Skeletal muscle satellite cell (primary cell): ENCODE data around the gene ZNF211.

Experiments used
- H3K27me3 ChIP-seq: 2 replicates; pipeline ENCODE4 v1.7.0; 2013; ENCODE audit warnings: low read length; ENCODE audit not compliant: control insufficient read depth, insufficient read depth
- H3K36me3 ChIP-seq: 2 replicates; pipeline ENCODE4 v1.7.0; 2013; ENCODE audit warnings: mild to moderate bottlenecking, control low read depth, low read length; ENCODE audit not compliant: insufficient read depth
- H3K4me1 ChIP-seq: 2 replicates; pipeline ENCODE4 v1.7.0; 2013; ENCODE audit warnings: low read length; ENCODE audit not compliant: control insufficient read depth, insufficient read depth
- H3K4me2 ChIP-seq: 2 replicates; pipeline ENCODE4 v1.7.0; 2013; ENCODE audit warnings: mild to moderate bottlenecking, low read length
- H3K4me3 ChIP-seq: 2 replicates; pipeline ENCODE4 v1.7.0; 2013; ENCODE audit warnings: low read length
- H3K9ac ChIP-seq: 2 replicates; pipeline ENCODE4 v1.7.0; 2013; ENCODE audit warnings: mild to moderate bottlenecking, low read depth, low read length, moderate library complexity
- H3K9me3 ChIP-seq: replicated peaks from 2 replicates; pipeline ENCODE4 v1.7.0; 2013; ENCODE audit warnings: mild to moderate bottlenecking, control low read depth, low read length

Gene ZNF211

GRCh38 chr19:57688011-57688763, 55.2 kb downstream of the ZNF211 start:
- Histone ChIP-seq H3K36me3 (peaks cover 52% of the 10 kb centered on the region), H3K4me3 (no peak overlapping the region)

GRCh38 chr19:57689750-57690149, 56.8 kb downstream of the ZNF211 start:
- Histone ChIP-seq H3K4me2 (no peak overlapping the region), H3K36me3 (peaks cover 42% of the 10 kb centered on the region), H3K4me3 (no peak overlapping the region), H3K27me3 (no peaks in the 10 kb centered on the region), H3K4me1 (no peaks in the 10 kb centered on the region), H3K9me3 (peaks cover 45% of the 10 kb centered on the region), H3K9ac (no peak overlapping the region)

More at GRCh38 chr19:57688011-57688763, 55.2 kb downstream of the ZNF211 start:
- peaks cover 46% of the 10 kb centered on the region for H3K9me3 ChIP-seq
- peaks cover under 1% of the 10 kb centered on the region for H3K4me1 ChIP-seq
- no peaks in the 10 kb centered on the region for H3K27me3 ChIP-seq
- no peak overlapping the region for H3K4me2 ChIP-seq
- H3K9ac ChIP-seq: no peak overlapping the region
